ENCODE data around the gene OSMR.

The OSMR gene

GRCh38 chr5:38925154-38925925 lies 79.5 kb downstream of the OSMR start:
- no peak for DNase-seq (ENCODE audit: low read depth in 2 of 2, low spot score in 1 of 2)

GRCh38 chr5:38926121-38926520 lies 80.3 kb downstream of the OSMR start:
- DNase-seq (ENCODE audit: low read depth in 2 of 2, low spot score in 1 of 2) = no peak

GRCh38 chr5:38927470-38927869 lies 81.7 kb downstream of the OSMR start:
- DNase-seq (ENCODE audit: low read depth in 2 of 2, low spot score in 1 of 2) = no peak

- no peak for DNase-seq (ENCODE audit: low read depth in 2 of 2, low spot score in 1 of 2)
Observed at GRCh38 chr5:38929838-38930237, 84.0 kb downstream of the OSMR start.

GRCh38 chr5:38931731-38932130 lies 85.9 kb downstream of the OSMR start:
- no peak for DNase-seq (ENCODE audit: low read depth in 2 of 2, low spot score in 1 of 2)

GRCh38 chr5:38932854-38933408 lies 87.1 kb downstream of the OSMR start:
- no peak for DNase-seq (ENCODE audit: low read depth in 2 of 2, low spot score in 1 of 2)

- no peak for DNase-seq (ENCODE audit: low read depth in 2 of 2, low spot score in 1 of 2)
Observed at GRCh38 chr5:38935437-38935836, 89.6 kb downstream of the OSMR start.

GRCh38 chr5:38936269-38936668 lies 90.5 kb downstream of the OSMR start:
- DNase-seq (ENCODE audit: low read depth in 2 of 2, low spot score in 1 of 2) = no peak

GRCh38 chr5:38938424-38938823 lies 92.6 kb downstream of the OSMR start:
- no peak for DNase-seq (ENCODE audit: low read depth in 2 of 2, low spot score in 1 of 2)

GRCh38 chr5:38938973-38939372 lies 93.2 kb downstream of the OSMR start:
- DNase-seq (ENCODE audit: low read depth in 2 of 2, low spot score in 1 of 2) = no peak

- DNase-seq (ENCODE audit: low read depth in 2 of 2, low spot score in 1 of 2) = no peak
Observed at GRCh38 chr5:38940230-38940858, 94.5 kb downstream of the OSMR start.

- DNase-seq (ENCODE audit: low read depth in 2 of 2, low spot score in 1 of 2) = no peak
Observed at GRCh38 chr5:38941912-38942311, 96.1 kb downstream of the OSMR start.

- no peak for DNase-seq (ENCODE audit: low read depth in 2 of 2, low spot score in 1 of 2)
Observed at GRCh38 chr5:38944282-38944681, 98.5 kb downstream of the OSMR start.

- no peak for DNase-seq (ENCODE audit: low read depth in 2 of 2, low spot score in 1 of 2)
Observed at GRCh38 chr5:38948501-38948900, 102.7 kb downstream of the OSMR start.

- DNase-seq (ENCODE audit: low read depth in 2 of 2, low spot score in 1 of 2) = no peak
Observed at GRCh38 chr5:38953426-38954012, 107.7 kb downstream of the OSMR start.

GRCh38 chr5:38961691-38962090 lies 115.9 kb downstream of the OSMR start:
- no peak for DNase-seq (ENCODE audit: low read depth in 2 of 2, low spot score in 1 of 2)

GRCh38 chr5:38968665-38969064 lies 122.9 kb downstream of the OSMR start:
- no peak for DNase-seq (ENCODE audit: low read depth in 2 of 2, low spot score in 1 of 2)

GRCh38 chr5:38978036-38978435 lies 132.2 kb downstream of the OSMR start:
- no peak for DNase-seq (ENCODE audit: low read depth in 2 of 2, low spot score in 1 of 2)

GRCh38 chr5:38979535-38979934 lies 133.7 kb downstream of the OSMR start:
- DNase-seq (ENCODE audit: low read depth in 2 of 2, low spot score in 1 of 2) = no peak

Data from stimulated activated CD8-positive, alpha-beta memory T cell treated with anti-CD3 and anti-CD28 coated beads, Interleukin-4, amount 100 ng/mL, for 1 hour (primary cell).